KG1 (cell line): ENCODE measurements around the gene GRPR.

Experiments
- DNase-seq: peaks from one replicate; lab custom pipeline; 2025; lab: John Stamatoyannopoulos, UW

Gene GRPR

GRCh38 chrX:16123222-16123786 lies at the start of gene GRPR:
Gene GRPR, plus strand, starts transcription at chrX:16123565. Its CDS starts 389 bp downstream, at chrX:16123954.
- peak; percentile 4 for DNase-seq

GRCh38 chrX:16075087-16075486 lies 48.3 kb upstream of the GRPR start:
- no peak for DNase-seq

- no peak for DNase-seq
Observed at GRCh38 chrX:16076834-16077233, 46.5 kb upstream of the GRPR start.

- no peak for DNase-seq
Observed at GRCh38 chrX:16077811-16078210, 45.6 kb upstream of the GRPR start.

- DNase-seq, result no peak
Observed at GRCh38 chrX:16081357-16081756, 42.0 kb upstream of the GRPR start.

GRCh38 chrX:16082470-16083085 lies 40.8 kb upstream of the GRPR start:
- no peak for DNase-seq

GRCh38 chrX:16087076-16087475 lies 36.3 kb upstream of the GRPR start:
- no peak for DNase-seq

- no peak for DNase-seq
Observed at GRCh38 chrX:16089086-16089485, 34.3 kb upstream of the GRPR start.

GRCh38 chrX:16096141-16096540 lies 27.2 kb upstream of the GRPR start:
- no peak for DNase-seq

- no peak for DNase-seq
Observed at GRCh38 chrX:16100673-16101072, 22.7 kb upstream of the GRPR start.

- no peak for DNase-seq
Observed at GRCh38 chrX:16101581-16101980, 21.8 kb upstream of the GRPR start.

- DNase-seq, result no peak
Observed at GRCh38 chrX:16103625-16104024, 19.7 kb upstream of the GRPR start.

- no peak for DNase-seq
Observed at GRCh38 chrX:16112428-16112827, 10.9 kb upstream of the GRPR start.

- DNase-seq, result no peak
Observed at GRCh38 chrX:16113978-16114565, 9.3 kb upstream of the GRPR start.

GRCh38 chrX:16114611-16115010 lies 8.8 kb upstream of the GRPR start:
- no peak for DNase-seq

- DNase-seq, result no peak
Observed at GRCh38 chrX:16119353-16120220, 3.8 kb upstream of the GRPR start.

GRCh38 chrX:16120431-16120830 lies 2.9 kb upstream of the GRPR start:
- no peak for DNase-seq

- DNase-seq, result no peak
Observed at GRCh38 chrX:16124201-16124600, 836 bp downstream of the GRPR start.

- no peak for DNase-seq
Observed at GRCh38 chrX:16125520-16126149, 2.3 kb downstream of the GRPR start.

- DNase-seq, result no peak
Observed at GRCh38 chrX:16130707-16131106, 7.3 kb downstream of the GRPR start.

GRCh38 chrX:16134936-16135335 lies 11.6 kb downstream of the GRPR start:
- DNase-seq, result no peak

GRCh38 chrX:16136080-16136479 lies 12.7 kb downstream of the GRPR start:
- DNase-seq, result no peak
